Measurements from ENCODE around the gene OR4E1.

DNA sequence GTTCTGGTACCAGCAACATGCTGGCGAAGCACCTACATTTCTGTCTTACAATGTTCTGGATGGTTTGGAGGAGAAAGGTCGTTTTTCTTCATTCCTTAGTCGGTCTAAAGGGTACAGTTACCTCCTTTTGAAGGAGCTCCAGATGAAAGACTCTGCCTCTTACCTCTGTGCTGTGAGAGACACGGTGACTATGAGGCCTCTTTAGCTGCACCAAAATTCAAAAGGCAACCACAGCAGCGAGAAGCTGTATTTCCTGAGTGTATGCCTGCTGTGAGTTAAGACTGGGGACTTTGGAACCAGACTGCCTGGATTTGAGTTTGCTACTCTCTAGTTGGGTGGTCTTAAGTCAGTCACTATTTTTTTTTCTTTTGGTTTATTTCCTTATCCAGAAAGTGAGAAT is 30.2 kb downstream of the OR4E1 start:
- TF ChIP-seq, protein P1, sequence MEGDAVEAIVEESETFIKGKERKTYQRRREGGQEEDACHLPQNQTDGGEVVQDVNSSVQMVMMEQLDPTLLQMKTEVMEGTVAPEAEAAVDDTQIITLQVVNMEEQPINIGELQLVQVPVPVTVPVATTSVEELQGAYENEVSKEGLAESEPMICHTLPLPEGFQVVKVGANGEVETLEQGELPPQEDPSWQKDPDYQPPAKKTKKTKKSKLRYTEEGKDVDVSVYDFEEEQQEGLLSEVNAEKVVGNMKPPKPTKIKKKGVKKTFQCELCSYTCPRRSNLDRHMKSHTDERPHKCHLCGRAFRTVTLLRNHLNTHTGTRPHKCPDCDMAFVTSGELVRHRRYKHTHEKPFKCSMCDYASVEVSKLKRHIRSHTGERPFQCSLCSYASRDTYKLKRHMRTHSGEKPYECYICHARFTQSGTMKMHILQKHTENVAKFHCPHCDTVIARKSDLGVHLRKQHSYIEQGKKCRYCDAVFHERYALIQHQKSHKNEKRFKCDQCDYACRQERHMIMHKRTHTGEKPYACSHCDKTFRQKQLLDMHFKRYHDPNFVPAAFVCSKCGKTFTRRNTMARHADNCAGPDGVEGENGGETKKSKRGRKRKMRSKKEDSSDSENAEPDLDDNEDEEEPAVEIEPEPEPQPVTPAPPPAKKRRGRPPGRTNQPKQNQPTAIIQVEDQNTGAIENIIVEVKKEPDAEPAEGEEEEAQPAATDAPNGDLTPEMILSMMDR (IDR thresholded peaks at IDR 0.05), result no peak
- TF ChIP-seq POLR2A (IDR thresholded peaks at IDR 0.05; ENCODE audit: low read depth) (no peak), POLR2AphosphoS5 (IDR thresholded peaks at IDR 0.05) (no peak)
